Mucosa of descending colon (tissue), 3 donors: ENCODE measurements around the gene NRCAM. TPM values are rescaled to one million over a fixed set of nuclear protein-coding genes. Genes with fewer than 3 reads are reported as not detected.
"Not testable (repeated sequence)": the region's sequence is repeated elsewhere in the genome, so short reads cannot be mapped to it uniquely, and the experiment has no call there.

Experiments used
- ATAC-seq: fragments of 200-7000 bp; cut with Tn5 transposase; one replicate; pipeline ENCODE4 v1.9.1; 2020; ENCODE audit warnings: mild to moderate bottlenecking, moderate library complexity
- DNase-seq, 3 donors: peaks; one replicate each; pipeline ENCODE4 v3.0.0-alpha.2; 2020
- H3K36me3 ChIP-seq: fragments of 200-600 bp; one replicate; pipeline ENCODE4 v1.8.0; 2021; ENCODE audit warnings: low read depth, mild to moderate bottlenecking
- H3K4me1 ChIP-seq: fragments of 200-600 bp; one replicate; pipeline ENCODE4 v1.8.0; 2021; ENCODE audit warnings: low read depth, mild to moderate bottlenecking
- H3K4me3 ChIP-seq: fragments of 200-600 bp; one replicate; pipeline ENCODE4 v1.8.0; 2021; ENCODE audit warnings: mild to moderate bottlenecking
- H3K9me3 ChIP-seq: fragments of 200-600 bp; one replicate; pipeline ENCODE4 v1.8.0; 2021; ENCODE audit warnings: mild to moderate bottlenecking
- CTCF ChIP-seq: fragments of 200-600 bp; IDR thresholded peaks from one replicate; pipeline ENCODE4 v1.8.0; 2022; ENCODE audit warnings: antibody characterized with exemption, mild to moderate bottlenecking
- intact Hi-C, 2 donors: fragments of 100-400 bp; cut with DNase I in 1 of 2; cut with micrococcal nuclease in 1 of 2; formaldehyde crosslinking; loops; one replicate each; pipeline versions ENCODE4 v1.11.0 to v1.11.1; 2022; cut with DNase I, micrococcal nuclease
- total RNA-seq, 3 donors: library from RNA; stranded (reverse); fragmentation: NEBNext Ultra II Directional in 2 of 3; extraction: Animal tissue kit (Norgen Biotek cat#: 25700) in 2 of 3; gene quantifications; one replicate each; pipeline versions ENCODE4 v1.2.1 to v1.2.4, GENCODE V29; 2021 to 2023
- donor health status: DM: no; HTN: no; CAD: no; lungs with moderate emphysema.
- donor health status: DM: no; HTN: no; CAD: no.
- donor health status: DM: no; HTN: yes; CAD: no.

NRCAM gene
- total RNA-seq, 3 donors from 2014 or later: 1.0 to 3.4 (median 2.3) TPM

- no peak for ATAC-seq
Measured at GRCh38 chr7:108267615-108268014, 188.6 kb downstream of the NRCAM start.

GRCh38 chr7:108266491-108266890, 189.7 kb downstream of the NRCAM start:
- no peaks in the 10 kb centered on the region for H3K9me3 ChIP-seq
- H3K36me3 ChIP-seq: no peaks in the 10 kb centered on the region
- intact Hi-C loops: no loop called here
- H3K4me3 ChIP-seq: no peak overlapping the region
- ATAC-seq (no peak), DNase-seq (no peak)
- no peak for TF ChIP-seq CTCF
- H3K4me1 ChIP-seq: no peaks in the 10 kb centered on the region

More at GRCh38 chr7:108267615-108268014, 188.6 kb downstream of the NRCAM start:
- TF ChIP-seq CTCF: no peak
- intact Hi-C loops: no loop called here
- Histone ChIP-seq H3K4me3 (no peak overlapping the region), H3K9me3 (no peaks in the 10 kb centered on the region), H3K36me3 (no peaks in the 10 kb centered on the region), H3K4me1 (no peaks in the 10 kb centered on the region)
- no peak for DNase-seq

GRCh38 chr7:108266035-108266434, 190.2 kb downstream of the NRCAM start:
- no peaks in the 10 kb centered on the region for H3K36me3 ChIP-seq
- no peaks in the 10 kb centered on the region for H3K4me1 ChIP-seq
- H3K9me3 ChIP-seq: no peaks in the 10 kb centered on the region
- no peak overlapping the region for H3K4me3 ChIP-seq
- ATAC-seq: no peak
- intact Hi-C loops: no loop called here
- no peak for DNase-seq
- TF ChIP-seq CTCF: no peak

DNA sequence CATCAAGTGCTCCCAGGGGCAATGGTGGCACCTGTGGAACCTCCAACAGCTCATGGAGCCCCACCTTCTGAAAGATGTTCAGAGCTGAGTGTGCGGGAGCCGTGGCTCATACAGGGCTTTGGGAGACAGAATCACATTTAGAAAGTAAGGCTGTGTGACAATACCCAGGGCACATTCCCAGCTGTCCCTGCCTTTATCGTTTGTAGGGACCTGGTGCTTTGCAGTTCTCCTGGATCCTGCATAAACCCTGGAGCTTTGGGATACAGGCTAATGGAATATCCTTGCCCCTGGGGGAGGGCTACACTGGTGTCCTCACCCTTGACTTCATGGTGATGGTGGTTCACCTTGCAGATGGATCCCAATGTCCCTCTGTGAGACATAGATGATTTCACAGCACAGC, 191.2 kb downstream of the NRCAM start:
- DNase-seq (no peak), ATAC-seq (no peak)
- intact Hi-C loops: no loop called here
- no peaks in the 10 kb centered on the region for H3K9me3 ChIP-seq
- no peak for TF ChIP-seq CTCF
- no peaks in the 10 kb centered on the region for H3K36me3 ChIP-seq
- no peak overlapping the region for H3K4me3 ChIP-seq
- no peaks in the 10 kb centered on the region for H3K4me1 ChIP-seq

GRCh38 chr7:108263425-108263824, 192.8 kb downstream of the NRCAM start:
- Histone ChIP-seq H3K4me3 (no peak overlapping the region), H3K36me3 (no peaks in the 10 kb centered on the region), H3K9me3 (no peaks in the 10 kb centered on the region), H3K4me1 (no peaks in the 10 kb centered on the region)
- intact Hi-C loops: no loop called here
- DNase-seq (peak; percentile 58 to 60 (median 59)), ATAC-seq (peak; percentile 99)
- TF ChIP-seq CTCF: no peak

GRCh38 chr7:108261560-108262255, 194.5 kb downstream of the NRCAM start:
- DNase-seq: no peak
- Histone ChIP-seq H3K36me3 (no peaks in the 10 kb centered on the region), H3K9me3 (no peaks in the 10 kb centered on the region), H3K4me1 (no peaks in the 10 kb centered on the region), H3K4me3 (no peak overlapping the region)
- no peak for ATAC-seq
- intact Hi-C loops: no loop called here
- TF ChIP-seq CTCF: no peak

- H3K9me3 ChIP-seq, H3K4me1 ChIP-seq, H3K4me3 ChIP-seq, DNase-seq, intact Hi-C loops, H3K36me3 ChIP-seq, ATAC-seq: not testable (repeated sequence)
Measured at GRCh38 chr7:108259447-108259846, 196.8 kb downstream of the NRCAM start.
